Activated B cell treated with CpG ODN at 0.5 μM for 24 hours (primary cell): ENCODE measurements around the gene RUVBL2. TPM values are rescaled to one million over a fixed set of nuclear protein-coding genes. Genes with fewer than 3 reads are reported as not detected.

Experiments used
- total RNA-seq: library from RNA; stranded (reverse); gene quantifications from 2 replicates; pipeline ENCODE4 v1.2.3, GENCODE V29; 2022

The RUVBL2 gene
- total RNA-seq, 1 donor from 2014 or later = 75.6 TPM

Other genes starting within 250 kb of the RUVBL2 start
- not detected in 2 replicates for gene IZUMO1, start 247.0 kb upstream of the RUVBL2 start, total RNA-seq
- gene FUT1, start 241.2 kb upstream of the RUVBL2 start, total RNA-seq = not detected in 2 replicates
- not detected in 2 replicates for gene FGF21, start 238.4 kb upstream of the RUVBL2 start, total RNA-seq
- 44.0 and 47.8 TPM in 2 replicates for gene BCAT2, start 182.9 kb upstream of the RUVBL2 start, total RNA-seq
- 2.6 and 2.8 TPM in 2 replicates for gene HSD17B14, start 157.4 kb upstream of the RUVBL2 start, total RNA-seq
- 5.7 and 6.4 TPM in 2 replicates for gene PLEKHA4, start 125.3 kb upstream of the RUVBL2 start, total RNA-seq
- gene PPP1R15A, start 121.5 kb upstream of the RUVBL2 start, total RNA-seq = 115 and 123 TPM in 2 replicates
- gene TULP2, start 95.1 kb upstream of the RUVBL2 start, total RNA-seq = not detected in 2 replicates
- gene NUCB1, start 93.6 kb upstream of the RUVBL2 start, total RNA-seq = 116 and 126 TPM in 2 replicates
- not detected in 2 replicates for gene DHDH, start 60.2 kb upstream of the RUVBL2 start, total RNA-seq
- 111 and 129 TPM in 2 replicates for gene BAX, start 39.0 kb upstream of the RUVBL2 start, total RNA-seq
- 888 and 935 TPM in 2 replicates for gene FTL, start 28.6 kb upstream of the RUVBL2 start, total RNA-seq
- gene GYS1, start 578 bp upstream of the RUVBL2 start, total RNA-seq = 50.7 and 52.7 TPM in 2 replicates
- gene LHB, start 23.2 kb downstream of the RUVBL2 start, total RNA-seq = not detected in 2 replicates
- not detected in 2 replicates for gene CGB3, start 30.4 kb downstream of the RUVBL2 start, total RNA-seq
- not detected in 2 replicates for gene CGB2, start 38.0 kb downstream of the RUVBL2 start, total RNA-seq
- not detected in 2 replicates for gene CGB1, start 43.0 kb downstream of the RUVBL2 start, total RNA-seq
- gene CGB5, start 50.0 kb downstream of the RUVBL2 start, total RNA-seq = not detected in 2 replicates
- not detected in 2 replicates for gene CGB8, start 55.2 kb downstream of the RUVBL2 start, total RNA-seq
- not detected in 2 replicates for gene CGB7, start 63.9 kb downstream of the RUVBL2 start, total RNA-seq
- not detected in 2 replicates for gene NTF4, start 70.9 kb downstream of the RUVBL2 start, total RNA-seq
- not detected in 2 replicates for gene KCNA7, start 78.8 kb downstream of the RUVBL2 start, total RNA-seq
- gene SNRNP70, start 91.6 kb downstream of the RUVBL2 start, total RNA-seq = 268 and 298 TPM in 2 replicates
- 3.6 and 4.4 TPM in 2 replicates for gene LIN7B, start 120.5 kb downstream of the RUVBL2 start, total RNA-seq
- gene C19orf73, start 125.3 kb downstream of the RUVBL2 start, total RNA-seq = 0.98 and 1.0 TPM in 2 replicates
- gene PPFIA3, start 125.7 kb downstream of the RUVBL2 start, total RNA-seq = 1.2 and 3.6 TPM in 2 replicates
- not detected in 2 replicates for gene HRC, start 161.5 kb downstream of the RUVBL2 start, total RNA-seq
- not detected in 2 replicates for gene TRPM4, start 163.9 kb downstream of the RUVBL2 start, total RNA-seq